ENCODE results near the gene TIMELESS. TPM values are rescaled to one million over a fixed set of nuclear protein-coding genes. Genes with fewer than 3 reads are reported as not detected.

Gene TIMELESS
- total RNA-seq, 1 experiment from 2014 or later = 47.0 TPM

GRCh38 chr12:56382611-56383010 is 66.6 kb downstream of the TIMELESS start:
- H3K27ac ChIP-seq (ENCODE audit: low read depth, low read length) = no peak overlapping the region
- no peaks in the 10 kb centered on the region for H3K27me3 ChIP-seq (ENCODE audit: insufficient read depth, low read length)
- intact Hi-C loops (cut with micrococcal nuclease) = no loop called here
- TF ChIP-seq ZFX (IDR thresholded peaks at IDR 0.05) = no peak
- no peak for TF ChIP-seq CEBPB (IDR thresholded peaks at IDR 0.05; ENCODE audit: low read depth)
- no peak for TF ChIP-seq POLR2A (IDR thresholded peaks at IDR 0.05; ENCODE audit: borderline replicate concordance, extremely low read depth, insufficient read depth, insufficient read length)
- no peak for TF ChIP-seq ZNF274 (IDR thresholded peaks at IDR 0.05; ENCODE audit: low read depth, low read length)
- no peak for TF ChIP-seq CTCF (IDR thresholded peaks at IDR 0.05 in 2 of 3, conservative IDR thresholded peaks at IDR 0.05 in 1 of 3; ENCODE audit: borderline replicate concordance in 1 of 3, insufficient read depth in 1 of 3, low read depth in 2 of 3, low read length in 2 of 3)
- no peak for TF ChIP-seq TCF7L2 (IDR thresholded peaks at IDR 0.05; ENCODE audit: borderline replicate concordance, extremely low read depth, insufficient read depth, insufficient read length)
- no peak for TF ChIP-seq YY1 (IDR thresholded peaks at IDR 0.05; ENCODE audit: extremely low read depth, insufficient replicate concordance, low read depth, low read length)
- no peak for TF ChIP-seq EZH2 (IDR thresholded peaks at IDR 0.05)
- TF ChIP-seq EGR1 (IDR thresholded peaks at IDR 0.05; ENCODE audit: low read depth) = no peak
- TF ChIP-seq EZH2phosphoT487 (IDR thresholded peaks at IDR 0.05; ENCODE audit: borderline replicate concordance) = no peak
- no peaks in the 10 kb centered on the region for H3K9me2 ChIP-seq (ENCODE audit: insufficient read depth)
- POLR2A ChIA-PET = no interaction called here
- no TSS peak for BruUV-seq (replicated peaks)
- H3K79me2 ChIP-seq (ENCODE audit: insufficient read depth, low read length) = no peaks in the 10 kb centered on the region
- H3K9ac ChIP-seq (ENCODE audit: low read length) = no peak overlapping the region
- DNase-seq (ENCODE audit: low read depth, low spot score) (no peak), ATAC-seq (no peak)
- no peak overlapping the region for H3K4me3 ChIP-seq (replicated peaks in 1 of 2; ENCODE audit: low read depth in 1 of 2, low read length in 2 of 2)
- no peaks in the 10 kb centered on the region for H3K36me3 ChIP-seq (ENCODE audit: control insufficient read depth in 1 of 2, insufficient read depth in 2 of 2, low read length in 2 of 2)
- H4K20me1 ChIP-seq (ENCODE audit: insufficient read depth) = no peaks in the 10 kb centered on the region
- RAD21 ChIA-PET (ENCODE audit: low non-redundant PET in 1 of 2, low total read pairs in 2 of 2, uncharacterized antibody in 2 of 2, unreplicated experiment in 2 of 2) = no interaction called here
- no peak overlapping the region for H2AFZ ChIP-seq (ENCODE audit: low read depth, low read length, poor library complexity, severe bottlenecking)
- peaks cover 0 to 16% of the 10 kb centered on the region in 2 experiments; a peak in 2 of 4 replicates for H3K4me1 ChIP-seq (ENCODE audit: control insufficient read depth in 1 of 2, insufficient read depth in 2 of 2, low read length in 2 of 2)
- H3K9me3 ChIP-seq (ENCODE audit: control insufficient read depth in 1 of 2, insufficient read depth in 1 of 2, low read depth in 1 of 2, low read length in 2 of 2) = no peaks in the 10 kb centered on the region
- no peak overlapping the region for H3K4me2 ChIP-seq (ENCODE audit: low read length)
- CTCF ChIA-PET = no interaction called here

Data from HCT116 (cell line).